SK-N-SH (cell line): Measurements from ENCODE around the gene ARHGAP42. TPM values are rescaled to one million over a fixed set of nuclear protein-coding genes. Genes with fewer than 3 reads are reported as not detected.

ENCODE experiments used
- CTCF ChIA-PET: fragments of 300-600, 350-600 bp; formaldehyde crosslinking; extraction: SDS; loops from one replicate; lab custom pipeline; 2021; lab: Yijun Ruan, JAX
- POLR2A ChIA-PET: fragments of 350-600 bp; sonication (Branson Sonifier 250); formaldehyde crosslinking; extraction: SDS; loops from one replicate; lab custom pipeline; 2020; ENCODE audit warnings: antibody characterized with exemption, inconsistent platforms; lab: Yijun Ruan, JAX
- DNase-seq: peaks from one replicate; pipeline ENCODE4 v3.0.0; 2012
- H2AFZ ChIP-seq: fragments of 200-600 bp; sonication (generic); 2 replicates; pipeline ENCODE4 v1.8.1; 2016; ENCODE audit warnings: antibody characterized with exemption, mild to moderate bottlenecking, low read depth
- H3F3A ChIP-seq: fragments of 200-600 bp; sonication (generic); replicated peaks from 2 replicates; pipeline ENCODE3; 2016; ENCODE audit warnings: antibody characterized with exemption, mild to moderate bottlenecking; ENCODE audit not compliant: insufficient read depth
- H3K27ac ChIP-seq, 2 experiments: fragments of 200-500 bp in 1 of 2; fragments of 200-600 bp in 1 of 2; sonication (Bioruptor generic) in 1 of 2; sonication (generic), shearing (Covaris generic) in 1 of 2; 2 replicates each; pipeline versions ENCODE4 v1.5.1 to v1.6.1; 2014 to 2016; ENCODE audit warnings: low read depth in 2 of 2, inconsistent platforms in 1 of 2, low read length in 1 of 2, mild to moderate bottlenecking in 1 of 2, mixed read lengths in 1 of 2
- H3K27me3 ChIP-seq: fragments of 200-600 bp; sonication (generic), shearing (Covaris generic); 2 replicates; pipeline ENCODE4 v1.6.1; 2016; ENCODE audit warnings: mixed run types; ENCODE audit not compliant: insufficient read depth
- H3K36me3 ChIP-seq, 2 experiments: fragments of 200-500 bp in 1 of 2; fragments of 200-600 bp in 1 of 2; sonication (Bioruptor generic) in 1 of 2; sonication (generic) in 1 of 2; replicated peaks in 1 of 2; 2 replicates each; pipeline versions ENCODE3 to v1.5.1; 2014 to 2016; ENCODE audit warnings: low read length in 1 of 2, mild to moderate bottlenecking in 1 of 2; ENCODE audit not compliant: insufficient read depth in 2 of 2, control insufficient read depth in 1 of 2
- H3K4me1 ChIP-seq, 2 experiments: fragments of 200-500 bp in 1 of 2; fragments of 200-600 bp in 1 of 2; sonication (Bioruptor generic) in 1 of 2; sonication (generic), shearing (Covaris generic) in 1 of 2; 2 replicates each; pipeline versions ENCODE4 v1.5.1 to v1.6.1; 2014 to 2016; ENCODE audit warnings: low read depth in 1 of 2, low read length in 1 of 2, mixed run types in 1 of 2; ENCODE audit not compliant: insufficient read depth in 2 of 2, control insufficient read depth in 1 of 2
- H3K4me2 ChIP-seq: fragments of 200-600 bp; sonication (generic), shearing (Covaris generic); 2 replicates; pipeline ENCODE4 v1.6.1; 2017; ENCODE audit warnings: mixed run types
- H3K4me3 ChIP-seq, 2 experiments: fragments of 200-500 bp in 1 of 2; fragments of 200-600 bp in 1 of 2; sonication (Bioruptor generic) in 1 of 2; sonication (generic), shearing (Covaris generic) in 1 of 2; 2 replicates each; pipeline versions ENCODE4 v1.5.1 to v1.8.1; 2014 to 2016; ENCODE audit warnings: low read depth in 2 of 2, inconsistent platforms in 1 of 2, low read length in 1 of 2, mild to moderate bottlenecking in 1 of 2, mixed read lengths in 1 of 2, moderate library complexity in 1 of 2
- H3K79me2 ChIP-seq: fragments of 200-600 bp; sonication (generic); 2 replicates; pipeline ENCODE4 v1.8.1; 2017; ENCODE audit warnings: mild to moderate bottlenecking; ENCODE audit not compliant: insufficient read depth
- H3K9ac ChIP-seq: fragments of 200-600 bp; sonication (generic); 2 replicates; pipeline ENCODE4 v1.6.1; 2017; ENCODE audit warnings: mixed run types
- H3K9me2 ChIP-seq: fragments of 200-600 bp; sonication (generic); 2 replicates; pipeline ENCODE4 v1.6.1; 2017; ENCODE audit warnings: mixed run types
- H3K9me3 ChIP-seq: fragments of 200-600 bp; sonication (generic); 2 replicates; pipeline ENCODE4 v1.6.1; 2017; ENCODE audit warnings: mixed run types, mild to moderate bottlenecking, moderate library complexity
- H4K20me1 ChIP-seq: fragments of 200-600 bp; sonication (generic); 2 replicates; pipeline ENCODE4 v1.6.1; 2017; ENCODE audit warnings: mild to moderate bottlenecking, mixed run types; ENCODE audit not compliant: insufficient read depth
- CHD2 ChIP-seq: fragments of 150-350 bp; IDR thresholded peaks from 2 replicates; pipeline ENCODE4 v1.6.1; 2018; ENCODE audit warnings: low read length; ENCODE audit not compliant: partially characterized antibody
- ELF1 ChIP-seq: IDR thresholded peaks from 2 replicates; pipeline ENCODE4 v1.4.0; 2012
- EP300 ChIP-seq, 2 experiments: IDR thresholded peaks; 2 replicates each; pipeline versions ENCODE4 v1.4.0 to v1.6.1; 2012; ENCODE audit warnings: borderline replicate concordance in 1 of 2, low read depth in 1 of 2, low read length in 1 of 2
- EZH2phosphoT487 ChIP-seq: fragments of 200-600 bp; sonication (generic); IDR thresholded peaks from 2 replicates; pipeline ENCODE4 v1.6.1; 2017; ENCODE audit warnings: low read depth, mixed run types, mild to moderate bottlenecking, antibody characterized with exemption, moderate library complexity, borderline replicate concordance
- FOXM1 ChIP-seq: IDR thresholded peaks from 2 replicates; pipeline ENCODE4 v1.4.0; 2012; ENCODE audit warnings: low read depth, mild to moderate bottlenecking
- GABPA ChIP-seq: IDR thresholded peaks from 2 replicates; pipeline ENCODE4 v1.4.0; 2012; ENCODE audit warnings: low read depth, mild to moderate bottlenecking
- GATA2 ChIP-seq: sonication (generic); formaldehyde crosslinking; IDR thresholded peaks from 2 replicates; pipeline ENCODE4 v1.5.0; 2020; ENCODE audit warnings: mild to moderate bottlenecking, missing genetic modification reagents
- JUND ChIP-seq: IDR thresholded peaks from 2 replicates; pipeline ENCODE4 v1.4.0; 2012
- MEF2A ChIP-seq: IDR thresholded peaks from 2 replicates; pipeline ENCODE4 v1.4.0; 2012; ENCODE audit warnings: low read depth, borderline replicate concordance
- MXI1 ChIP-seq: IDR thresholded peaks from 2 replicates; pipeline ENCODE4 v1.6.1; 2012; ENCODE audit warnings: mild to moderate bottlenecking, low read depth, low read length, improper control_type of control experiment
- NFIC ChIP-seq: IDR thresholded peaks from 2 replicates; pipeline ENCODE4 v1.4.0; 2012; ENCODE audit warnings: borderline replicate concordance
- NRF1 ChIP-seq: IDR thresholded peaks from 2 replicates; pipeline ENCODE4 v1.6.1; 2012; ENCODE audit warnings: low read depth, mild to moderate bottlenecking, low read length
- POLR2AphosphoS5 ChIP-seq: IDR thresholded peaks from 2 replicates; pipeline ENCODE4 v1.6.1; 2012; ENCODE audit warnings: low read depth, low read length
- RAD21 ChIP-seq: IDR thresholded peaks from 2 replicates; pipeline ENCODE4 v1.6.1; 2012; ENCODE audit warnings: mild to moderate bottlenecking, low read length
- RCOR1 ChIP-seq: fragments of 150-350 bp; IDR thresholded peaks from 2 replicates; pipeline ENCODE4 v1.6.1; 2017; ENCODE audit warnings: antibody characterized with exemption, low read length
- SMC3 ChIP-seq: IDR thresholded peaks from 2 replicates; pipeline ENCODE4 v1.6.1; 2012; ENCODE audit warnings: low read depth, low read length, improper control_type of control experiment
- TAF1 ChIP-seq: IDR thresholded peaks from 2 replicates; pipeline ENCODE4 v1.6.1; 2012; ENCODE audit warnings: low read depth, mild to moderate bottlenecking, low read length, moderate library complexity, borderline replicate concordance
- TEAD4 ChIP-seq: IDR thresholded peaks from 2 replicates; pipeline ENCODE4 v1.4.0; 2012; ENCODE audit warnings: mild to moderate bottlenecking, borderline replicate concordance; ENCODE audit not compliant: insufficient read depth
- YY1 ChIP-seq: IDR thresholded peaks from 2 replicates; pipeline ENCODE4 v1.4.0; 2012; ENCODE audit warnings: low read depth, mild to moderate bottlenecking
- WGBS: methylation state at CpG from one replicate; pipeline ENCODE4 v1.1.6; 2017; ENCODE audit warnings: low lambda C conversion rate; 5-methylcytosine and 5-hydroxymethylcytosine counted together
- polyA plus RNA-seq, 3 experiments: library from polyadenylated mRNA; depleted of rRNA; stranded (reverse); fragments of >200 nt; gene quantifications; 2 replicates each; pipeline ENCODE4 v1.2.3, GENCODE V29; 2012
- TF ChIP-seq, protein P1 (sequence below): IDR thresholded peaks from 2 replicates; pipeline ENCODE4 v1.4.0; 2012; ENCODE audit warnings: low read depth, borderline replicate concordance
- TF ChIP-seq, protein P2 (sequence below): IDR thresholded peaks from 2 replicates; pipeline ENCODE4 v1.4.0; 2012; ENCODE audit warnings: low read depth
- TF ChIP-seq, protein P3 (sequence below): IDR thresholded peaks from 2 replicates; pipeline ENCODE4 v1.4.0; 2012; ENCODE audit warnings: low read depth, borderline replicate concordance
- TF ChIP-seq, protein P4 (sequence below): fragments of 200-600 bp; sonication (generic); IDR thresholded peaks from 2 replicates; pipeline ENCODE4 v1.6.1; 2017; ENCODE audit warnings: antibody characterized with exemption, mild to moderate bottlenecking, moderate library complexity
- TF ChIP-seq, protein P5 (sequence below): IDR thresholded peaks from 2 replicates; pipeline ENCODE4 v1.6.1; 2012; ENCODE audit warnings: mild to moderate bottlenecking, low read depth, low read length, moderate library complexity

Gene ARHGAP42
- polyA plus RNA-seq, 1 of the 3 experiments (the other 2 are of a cell fraction): 0.02 TPM

DNA sequence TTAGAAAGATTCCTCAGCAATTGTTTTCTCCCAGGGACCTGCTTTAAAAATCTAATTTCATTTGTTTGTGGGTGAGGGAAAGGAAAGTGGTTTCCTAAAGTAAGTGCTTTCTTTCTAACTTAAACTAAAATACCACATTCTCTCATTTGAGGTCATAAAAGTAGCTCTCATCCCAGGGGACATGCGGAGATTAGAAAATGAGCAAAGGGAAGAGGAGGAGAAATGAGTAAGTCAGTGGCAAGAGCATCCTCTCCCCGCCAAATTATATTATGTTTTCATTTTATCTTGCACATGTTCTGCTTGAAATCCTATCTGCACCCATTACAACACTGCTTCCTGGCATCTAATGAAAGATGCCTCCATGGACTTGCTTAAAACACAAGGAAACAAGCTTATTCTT lies 191.4 kb downstream of the ARHGAP42 start (continued):
- TF ChIP-seq SMC3 (no peak), NFIC (no peak), TAF1 (no peak), YY1 (no peak), RCOR1 (no peak), JUND (no peak), TEAD4 (no peak), NRF1 (no peak), MXI1 (no peak), RAD21 (no peak), POLR2AphosphoS5 (no peak)

DNA sequence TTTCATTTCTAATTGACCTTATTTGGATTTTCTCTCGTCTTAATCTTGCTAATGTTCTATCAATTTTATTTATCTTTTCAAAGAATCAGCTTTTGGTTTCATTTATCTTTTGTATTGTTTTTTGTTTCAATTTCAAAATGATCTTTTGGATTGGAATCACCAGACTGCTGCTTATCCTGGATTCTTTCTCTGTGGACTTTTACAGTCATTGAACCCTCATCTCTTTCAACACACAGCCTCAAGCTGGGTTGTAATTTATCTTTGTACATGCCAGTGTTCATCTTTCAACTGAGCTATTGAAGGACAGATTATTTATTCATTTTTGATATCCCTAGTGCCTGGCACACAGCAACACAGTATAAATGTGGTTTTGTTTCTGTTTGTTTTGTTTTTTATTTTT lies 195.9 kb downstream of the ARHGAP42 start:
- Histone ChIP-seq H3K9me2 (no peaks in the 10 kb centered on the region), H3F3A (no peaks in the 10 kb centered on the region), H3K36me3 (no peaks in the 10 kb centered on the region), H3K79me2 (no peaks in the 10 kb centered on the region), H3K27me3 (peaks cover 12% of the 10 kb centered on the region; the same call in 1 of the 2 replicates), H3K27ac (no peak overlapping the region), H2AFZ (no peak overlapping the region), H3K9ac (no peak overlapping the region), H3K4me1 (no peaks in the 10 kb centered on the region), H3K4me2 (no peak overlapping the region), H3K9me3 (no peaks in the 10 kb centered on the region), H4K20me1 (no peaks in the 10 kb centered on the region), H3K4me3 (no peak overlapping the region)
- CTCF ChIA-PET: no interaction called here
- POLR2A ChIA-PET: no interaction called here
- WGBS: 8% methylated on average over 1 of the region's 1 CpG
- TF ChIP-seq CHD2: no peak
- TF ChIP-seq, protein P1, sequence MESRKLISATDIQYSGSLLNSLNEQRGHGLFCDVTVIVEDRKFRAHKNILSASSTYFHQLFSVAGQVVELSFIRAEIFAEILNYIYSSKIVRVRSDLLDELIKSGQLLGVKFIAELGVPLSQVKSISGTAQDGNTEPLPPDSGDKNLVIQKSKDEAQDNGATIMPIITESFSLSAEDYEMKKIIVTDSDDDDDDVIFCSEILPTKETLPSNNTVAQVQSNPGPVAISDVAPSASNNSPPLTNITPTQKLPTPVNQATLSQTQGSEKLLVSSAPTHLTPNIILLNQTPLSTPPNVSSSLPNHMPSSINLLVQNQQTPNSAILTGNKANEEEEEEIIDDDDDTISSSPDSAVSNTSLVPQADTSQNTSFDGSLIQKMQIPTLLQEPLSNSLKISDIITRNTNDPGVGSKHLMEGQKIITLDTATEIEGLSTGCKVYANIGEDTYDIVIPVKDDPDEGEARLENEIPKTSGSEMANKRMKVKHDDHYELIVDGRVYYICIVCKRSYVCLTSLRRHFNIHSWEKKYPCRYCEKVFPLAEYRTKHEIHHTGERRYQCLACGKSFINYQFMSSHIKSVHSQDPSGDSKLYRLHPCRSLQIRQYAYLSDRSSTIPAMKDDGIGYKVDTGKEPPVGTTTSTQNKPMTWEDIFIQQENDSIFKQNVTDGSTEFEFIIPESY: no peak
- TF ChIP-seq, protein P2, sequence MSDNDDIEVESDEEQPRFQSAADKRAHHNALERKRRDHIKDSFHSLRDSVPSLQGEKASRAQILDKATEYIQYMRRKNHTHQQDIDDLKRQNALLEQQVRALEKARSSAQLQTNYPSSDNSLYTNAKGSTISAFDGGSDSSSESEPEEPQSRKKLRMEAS: no peak
- TF ChIP-seq EZH2phosphoT487: no peak
- TF ChIP-seq, protein P3, sequence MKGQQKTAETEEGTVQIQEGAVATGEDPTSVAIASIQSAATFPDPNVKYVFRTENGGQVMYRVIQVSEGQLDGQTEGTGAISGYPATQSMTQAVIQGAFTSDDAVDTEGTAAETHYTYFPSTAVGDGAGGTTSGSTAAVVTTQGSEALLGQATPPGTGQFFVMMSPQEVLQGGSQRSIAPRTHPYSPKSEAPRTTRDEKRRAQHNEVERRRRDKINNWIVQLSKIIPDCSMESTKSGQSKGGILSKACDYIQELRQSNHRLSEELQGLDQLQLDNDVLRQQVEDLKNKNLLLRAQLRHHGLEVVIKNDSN: no peak
- TF ChIP-seq, protein P4, sequence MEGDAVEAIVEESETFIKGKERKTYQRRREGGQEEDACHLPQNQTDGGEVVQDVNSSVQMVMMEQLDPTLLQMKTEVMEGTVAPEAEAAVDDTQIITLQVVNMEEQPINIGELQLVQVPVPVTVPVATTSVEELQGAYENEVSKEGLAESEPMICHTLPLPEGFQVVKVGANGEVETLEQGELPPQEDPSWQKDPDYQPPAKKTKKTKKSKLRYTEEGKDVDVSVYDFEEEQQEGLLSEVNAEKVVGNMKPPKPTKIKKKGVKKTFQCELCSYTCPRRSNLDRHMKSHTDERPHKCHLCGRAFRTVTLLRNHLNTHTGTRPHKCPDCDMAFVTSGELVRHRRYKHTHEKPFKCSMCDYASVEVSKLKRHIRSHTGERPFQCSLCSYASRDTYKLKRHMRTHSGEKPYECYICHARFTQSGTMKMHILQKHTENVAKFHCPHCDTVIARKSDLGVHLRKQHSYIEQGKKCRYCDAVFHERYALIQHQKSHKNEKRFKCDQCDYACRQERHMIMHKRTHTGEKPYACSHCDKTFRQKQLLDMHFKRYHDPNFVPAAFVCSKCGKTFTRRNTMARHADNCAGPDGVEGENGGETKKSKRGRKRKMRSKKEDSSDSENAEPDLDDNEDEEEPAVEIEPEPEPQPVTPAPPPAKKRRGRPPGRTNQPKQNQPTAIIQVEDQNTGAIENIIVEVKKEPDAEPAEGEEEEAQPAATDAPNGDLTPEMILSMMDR: no peak
- no peak for TF ChIP-seq GATA2 (CRISPR knock-in tag)
- no peak for TF ChIP-seq FOXM1
- TF ChIP-seq GABPA: no peak
- TF ChIP-seq YY1: no peak
- TF ChIP-seq, protein P5, sequence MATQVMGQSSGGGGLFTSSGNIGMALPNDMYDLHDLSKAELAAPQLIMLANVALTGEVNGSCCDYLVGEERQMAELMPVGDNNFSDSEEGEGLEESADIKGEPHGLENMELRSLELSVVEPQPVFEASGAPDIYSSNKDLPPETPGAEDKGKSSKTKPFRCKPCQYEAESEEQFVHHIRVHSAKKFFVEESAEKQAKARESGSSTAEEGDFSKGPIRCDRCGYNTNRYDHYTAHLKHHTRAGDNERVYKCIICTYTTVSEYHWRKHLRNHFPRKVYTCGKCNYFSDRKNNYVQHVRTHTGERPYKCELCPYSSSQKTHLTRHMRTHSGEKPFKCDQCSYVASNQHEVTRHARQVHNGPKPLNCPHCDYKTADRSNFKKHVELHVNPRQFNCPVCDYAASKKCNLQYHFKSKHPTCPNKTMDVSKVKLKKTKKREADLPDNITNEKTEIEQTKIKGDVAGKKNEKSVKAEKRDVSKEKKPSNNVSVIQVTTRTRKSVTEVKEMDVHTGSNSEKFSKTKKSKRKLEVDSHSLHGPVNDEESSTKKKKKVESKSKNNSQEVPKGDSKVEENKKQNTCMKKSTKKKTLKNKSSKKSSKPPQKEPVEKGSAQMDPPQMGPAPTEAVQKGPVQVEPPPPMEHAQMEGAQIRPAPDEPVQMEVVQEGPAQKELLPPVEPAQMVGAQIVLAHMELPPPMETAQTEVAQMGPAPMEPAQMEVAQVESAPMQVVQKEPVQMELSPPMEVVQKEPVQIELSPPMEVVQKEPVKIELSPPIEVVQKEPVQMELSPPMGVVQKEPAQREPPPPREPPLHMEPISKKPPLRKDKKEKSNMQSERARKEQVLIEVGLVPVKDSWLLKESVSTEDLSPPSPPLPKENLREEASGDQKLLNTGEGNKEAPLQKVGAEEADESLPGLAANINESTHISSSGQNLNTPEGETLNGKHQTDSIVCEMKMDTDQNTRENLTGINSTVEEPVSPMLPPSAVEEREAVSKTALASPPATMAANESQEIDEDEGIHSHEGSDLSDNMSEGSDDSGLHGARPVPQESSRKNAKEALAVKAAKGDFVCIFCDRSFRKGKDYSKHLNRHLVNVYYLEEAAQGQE: no peak
- TF ChIP-seq MXI1: no peak
- TF ChIP-seq NFIC: no peak
- TF ChIP-seq NRF1: no peak
- no peak for TF ChIP-seq MEF2A
- no peak for TF ChIP-seq JUND
- no peak for TF ChIP-seq ELF1
- no peak for TF ChIP-seq TEAD4
- no peak for TF ChIP-seq EP300 (IDR thresholded peaks at IDR 0.05; ENCODE audit: borderline replicate concordance in 1 of 2, low read depth in 1 of 2, low read length in 1 of 2)
- DNase-seq: no peak
